Type B pancreatic cell (in vitro differentiated cells): ENCODE data around the gene DCAF12. TPM values are rescaled to one million over a fixed set of nuclear protein-coding genes. Genes with fewer than 3 reads are reported as not detected.
A peak's percentile ranks its signal among the peaks of the same experiment; 100 is the strongest.

Source experiments
- DNase-seq: peaks from one replicate; pipeline ENCODE4 v3.0.0; 2021; ENCODE audit warnings: mixed read lengths; ENCODE audit not compliant: unreplicated experiment; ENCODE audit errors: extremely low spot score
- H3K27ac Mint-ChIP-seq: 2 replicates; pipeline ENCODE4 v1.8.0; 2021; ENCODE audit warnings: mild to moderate bottlenecking, mixed read lengths
- H3K27me3 Mint-ChIP-seq: 2 replicates; pipeline ENCODE4 v1.8.0; 2021; ENCODE audit warnings: mixed read lengths
- H3K36me3 Mint-ChIP-seq: 2 replicates; pipeline ENCODE4 v1.8.0; 2021; ENCODE audit warnings: mixed read lengths
- H3K4me1 Mint-ChIP-seq: one replicate; pipeline ENCODE4 v1.8.0; 2021; ENCODE audit warnings: mixed read lengths; ENCODE audit not compliant: unreplicated experiment
- H3K4me3 Mint-ChIP-seq: 2 replicates; pipeline ENCODE4 v1.8.0; 2021; ENCODE audit warnings: mild to moderate bottlenecking, mixed read lengths
- H3K9me3 Mint-ChIP-seq: 2 replicates; pipeline ENCODE4 v1.8.0; 2021; ENCODE audit warnings: mixed read lengths
- total RNA-seq: library from RNA; stranded (reverse); gene quantifications from 2 replicates; pipeline ENCODE4 v1.2.1, GENCODE V29; 2021; ENCODE audit warnings: low replicate concordance
- TF ChIP-seq, protein P1 (sequence below): fragments of 200-600 bp; sonication (generic); conservative IDR thresholded peaks from 2 replicates; pipeline ENCODE4 v1.5.0; 2021; ENCODE audit warnings: antibody characterized with exemption, mild to moderate bottlenecking

The DCAF12 gene
- total RNA-seq, 1 donor from 2014 or later = 45.3 TPM

DNA sequence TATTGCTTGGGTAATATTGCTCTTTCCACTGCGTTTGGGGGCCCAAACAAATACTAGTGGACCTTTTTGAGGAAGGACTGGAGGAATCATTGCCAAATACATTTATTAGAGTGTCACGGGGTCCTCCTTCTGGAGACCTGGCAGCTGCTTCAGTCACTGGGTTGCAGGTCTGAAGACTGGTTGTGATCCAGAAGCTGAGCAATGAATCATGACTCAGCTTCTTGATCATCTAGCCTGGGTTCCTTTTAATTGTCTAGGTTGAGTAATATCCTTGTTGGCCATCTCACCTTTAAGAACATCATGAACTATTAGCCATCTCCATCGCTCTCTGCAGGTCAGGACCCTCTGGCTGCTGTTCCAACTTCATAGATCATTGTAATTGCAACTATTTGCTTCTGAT lies 36.9 kb upstream of the DCAF12 start:
- H3K27ac Mint-ChIP-seq = no peak overlapping the region

DNA sequence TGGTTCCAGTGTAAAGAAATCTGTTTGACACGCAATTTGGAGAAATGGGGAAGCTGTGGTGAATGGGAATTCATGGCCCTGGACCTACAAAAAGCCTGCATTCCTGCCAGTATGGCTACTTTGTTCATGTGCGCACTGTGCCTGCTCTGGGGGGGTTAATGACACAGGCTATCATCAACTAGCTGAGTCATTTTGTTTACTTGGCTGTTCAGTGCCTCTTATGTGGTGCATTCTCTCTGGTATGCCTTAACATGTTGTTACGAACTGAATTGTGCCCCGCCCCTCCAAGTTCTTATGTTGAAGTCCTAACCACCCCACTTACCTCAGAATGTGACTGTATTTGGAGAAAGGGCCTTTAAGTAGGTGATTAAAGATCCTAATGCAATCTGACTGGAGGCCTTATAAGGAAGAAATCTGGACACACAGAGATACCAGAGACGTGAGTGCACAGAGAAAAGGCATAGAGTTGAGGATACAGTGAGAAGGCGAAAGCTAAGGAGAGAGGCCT lies 31.9 kb upstream of the DCAF12 start:
- Mint-ChIP-seq H3K27me3 (no peaks in the 10 kb centered on the region), H3K36me3 (no peaks in the 10 kb centered on the region), H3K9me3 (no peaks in the 10 kb centered on the region), H3K27ac (peak overlapping the region; percentile 91), H3K4me1 (peaks cover 10% of the 10 kb centered on the region), H3K4me3 (peak overlapping the region; percentile 20)
- no peak for DNase-seq
- TF ChIP-seq, protein P1, sequence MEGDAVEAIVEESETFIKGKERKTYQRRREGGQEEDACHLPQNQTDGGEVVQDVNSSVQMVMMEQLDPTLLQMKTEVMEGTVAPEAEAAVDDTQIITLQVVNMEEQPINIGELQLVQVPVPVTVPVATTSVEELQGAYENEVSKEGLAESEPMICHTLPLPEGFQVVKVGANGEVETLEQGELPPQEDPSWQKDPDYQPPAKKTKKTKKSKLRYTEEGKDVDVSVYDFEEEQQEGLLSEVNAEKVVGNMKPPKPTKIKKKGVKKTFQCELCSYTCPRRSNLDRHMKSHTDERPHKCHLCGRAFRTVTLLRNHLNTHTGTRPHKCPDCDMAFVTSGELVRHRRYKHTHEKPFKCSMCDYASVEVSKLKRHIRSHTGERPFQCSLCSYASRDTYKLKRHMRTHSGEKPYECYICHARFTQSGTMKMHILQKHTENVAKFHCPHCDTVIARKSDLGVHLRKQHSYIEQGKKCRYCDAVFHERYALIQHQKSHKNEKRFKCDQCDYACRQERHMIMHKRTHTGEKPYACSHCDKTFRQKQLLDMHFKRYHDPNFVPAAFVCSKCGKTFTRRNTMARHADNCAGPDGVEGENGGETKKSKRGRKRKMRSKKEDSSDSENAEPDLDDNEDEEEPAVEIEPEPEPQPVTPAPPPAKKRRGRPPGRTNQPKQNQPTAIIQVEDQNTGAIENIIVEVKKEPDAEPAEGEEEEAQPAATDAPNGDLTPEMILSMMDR = no peak

More for the DNA sequence above, 36.9 kb upstream of the DCAF12 start:
- no peak for DNase-seq
- Mint-ChIP-seq H3K4me3 (no peak overlapping the region), H3K9me3 (no peaks in the 10 kb centered on the region), H3K27me3 (no peaks in the 10 kb centered on the region), H3K36me3 (no peaks in the 10 kb centered on the region), H3K4me1 (peaks cover 7% of the 10 kb centered on the region)
- TF ChIP-seq, protein P1 = no peak

DNA sequence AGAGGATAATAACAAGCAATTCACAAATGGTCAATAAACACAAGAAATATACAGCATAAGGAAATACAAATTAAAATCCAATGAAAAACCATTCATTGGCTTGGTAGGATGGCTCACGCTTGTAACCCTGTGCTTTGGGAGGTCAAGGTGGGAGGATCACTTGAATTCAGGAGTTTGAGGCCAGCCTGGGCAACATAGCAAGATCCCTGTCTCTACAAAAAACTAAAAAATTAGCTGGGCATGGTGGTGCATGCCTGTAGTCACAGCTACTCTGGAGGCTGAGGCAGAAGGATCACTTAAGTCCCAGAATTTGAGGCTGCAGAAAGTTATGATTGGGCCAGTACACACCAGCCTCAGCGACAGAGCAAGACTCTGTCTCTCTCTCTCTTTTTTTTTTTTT lies 31.4 kb upstream of the DCAF12 start:
- peaks cover 10% of the 10 kb centered on the region for H3K4me1 Mint-ChIP-seq
- no peaks in the 10 kb centered on the region for H3K27me3 Mint-ChIP-seq
- no peaks in the 10 kb centered on the region for H3K9me3 Mint-ChIP-seq
- TF ChIP-seq, protein P1 = no peak
- H3K27ac Mint-ChIP-seq = peak overlapping the region; percentile 91
- DNase-seq = no peak
- H3K36me3 Mint-ChIP-seq = no peaks in the 10 kb centered on the region
- no peak overlapping the region for H3K4me3 Mint-ChIP-seq

DNA sequence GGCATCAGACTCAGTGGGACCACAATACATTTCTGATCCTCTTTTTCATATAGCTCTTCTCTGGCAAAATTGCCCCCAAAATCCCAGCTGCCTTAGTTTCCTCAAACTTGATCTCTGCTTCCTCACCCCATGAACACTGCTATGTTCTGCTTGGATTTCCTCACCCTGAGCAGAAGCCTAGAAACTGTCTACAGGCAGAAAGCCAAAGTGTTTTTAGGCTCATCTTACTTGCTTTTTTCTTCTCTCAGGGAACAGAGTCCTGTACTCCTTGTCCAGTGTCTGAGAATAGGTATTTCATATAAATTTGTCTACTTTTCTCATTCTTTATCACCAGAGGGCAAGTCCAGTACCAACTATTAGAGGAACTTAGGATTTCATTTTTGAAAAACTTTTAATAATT lies 30.8 kb upstream of the DCAF12 start:
- TF ChIP-seq, protein P1 = no peak
- no peaks in the 10 kb centered on the region for H3K36me3 Mint-ChIP-seq
- no peaks in the 10 kb centered on the region for H3K27me3 Mint-ChIP-seq
- H3K4me1 Mint-ChIP-seq = peaks cover 10% of the 10 kb centered on the region
- no peak for DNase-seq
- H3K27ac Mint-ChIP-seq = peak overlapping the region; percentile 91
- H3K9me3 Mint-ChIP-seq = no peaks in the 10 kb centered on the region
- no peak overlapping the region for H3K4me3 Mint-ChIP-seq

DNA sequence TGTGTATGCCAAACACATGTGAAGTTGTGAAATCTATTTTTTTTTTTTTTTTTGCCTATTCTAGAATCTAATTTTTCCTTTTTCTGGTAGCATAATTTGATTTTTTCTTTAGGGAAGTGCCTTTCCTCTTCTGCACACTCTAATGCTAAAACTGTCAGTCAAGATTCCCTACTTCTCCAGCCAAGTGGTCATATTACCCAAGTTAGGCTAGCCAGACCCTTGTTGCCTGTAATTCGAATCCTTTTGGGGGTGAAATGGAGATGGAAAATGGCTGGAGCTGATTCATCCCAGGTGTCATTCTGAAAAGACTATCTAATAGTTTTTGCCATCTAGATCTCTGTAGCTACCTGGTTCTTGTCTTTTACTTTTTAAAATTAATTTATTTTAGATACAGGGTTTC lies 27.6 kb upstream of the DCAF12 start:
- H3K4me1 Mint-ChIP-seq = peaks cover 10% of the 10 kb centered on the region

More for the DNA sequence above, 27.6 kb upstream of the DCAF12 start:
- H3K27ac Mint-ChIP-seq = no peak overlapping the region
- H3K9me3 Mint-ChIP-seq = no peaks in the 10 kb centered on the region
- no peaks in the 10 kb centered on the region for H3K27me3 Mint-ChIP-seq
- DNase-seq = no peak
- no peak overlapping the region for H3K4me3 Mint-ChIP-seq
- no peaks in the 10 kb centered on the region for H3K36me3 Mint-ChIP-seq
- TF ChIP-seq, protein P1 = no peak
